COLO829 (cell line): ENCODE measurements around the gene SKA3.

Experiments
- DNase-seq: peaks from one replicate; pipeline ENCODE4 v3.0.0; 2012; ENCODE audit warnings: low spot score

The SKA3 gene

GRCh38 chr13:21111546-21111945 is 64.8 kb downstream of the SKA3 start:
- no peak for DNase-seq

GRCh38 chr13:21109168-21109567 is 67.2 kb downstream of the SKA3 start:
- DNase-seq, result no peak

GRCh38 chr13:21106089-21106488 is 70.3 kb downstream of the SKA3 start:
- DNase-seq, result no peak

GRCh38 chr13:21104199-21105019 is 71.9 kb downstream of the SKA3 start:
- DNase-seq, result no peak
